ENCODE data around the gene RNFT2.

DNA sequence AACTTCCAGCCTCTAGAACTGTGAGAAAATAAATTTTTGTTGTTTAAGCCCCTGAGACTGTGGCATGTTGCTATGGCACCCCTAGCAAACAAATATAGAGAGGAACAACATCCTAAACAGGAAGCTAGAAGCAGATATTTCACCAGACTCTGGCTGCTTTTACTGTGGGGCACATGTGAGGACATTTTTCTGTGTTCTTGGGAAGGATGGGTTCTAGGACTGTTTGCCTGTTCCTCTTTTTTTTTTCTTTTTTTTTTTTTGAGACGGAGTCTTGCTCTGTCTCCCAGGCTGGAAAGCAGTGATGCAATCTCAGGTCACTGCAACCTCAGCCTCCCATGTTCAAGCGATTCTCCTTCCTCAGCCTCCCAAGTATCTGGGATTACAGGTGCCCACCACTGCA lies 147.4 kb downstream of the RNFT2 start:
- TF ChIP-seq, protein P1, sequence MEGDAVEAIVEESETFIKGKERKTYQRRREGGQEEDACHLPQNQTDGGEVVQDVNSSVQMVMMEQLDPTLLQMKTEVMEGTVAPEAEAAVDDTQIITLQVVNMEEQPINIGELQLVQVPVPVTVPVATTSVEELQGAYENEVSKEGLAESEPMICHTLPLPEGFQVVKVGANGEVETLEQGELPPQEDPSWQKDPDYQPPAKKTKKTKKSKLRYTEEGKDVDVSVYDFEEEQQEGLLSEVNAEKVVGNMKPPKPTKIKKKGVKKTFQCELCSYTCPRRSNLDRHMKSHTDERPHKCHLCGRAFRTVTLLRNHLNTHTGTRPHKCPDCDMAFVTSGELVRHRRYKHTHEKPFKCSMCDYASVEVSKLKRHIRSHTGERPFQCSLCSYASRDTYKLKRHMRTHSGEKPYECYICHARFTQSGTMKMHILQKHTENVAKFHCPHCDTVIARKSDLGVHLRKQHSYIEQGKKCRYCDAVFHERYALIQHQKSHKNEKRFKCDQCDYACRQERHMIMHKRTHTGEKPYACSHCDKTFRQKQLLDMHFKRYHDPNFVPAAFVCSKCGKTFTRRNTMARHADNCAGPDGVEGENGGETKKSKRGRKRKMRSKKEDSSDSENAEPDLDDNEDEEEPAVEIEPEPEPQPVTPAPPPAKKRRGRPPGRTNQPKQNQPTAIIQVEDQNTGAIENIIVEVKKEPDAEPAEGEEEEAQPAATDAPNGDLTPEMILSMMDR (conservative IDR thresholded peaks at IDR 0.05) = no peak
- no peak for TF ChIP-seq EZH2 (IDR thresholded peaks at IDR 0.05; ENCODE audit: low read depth)
